Loucy (cell line): ENCODE data around the gene PRR29.

Experiments
- EZH2phosphoT487 ChIP-seq: fragments of 200-600 bp; IDR thresholded peaks from 2 replicates; pipeline ENCODE4 v1.6.1; 2018; ENCODE audit warnings: antibody characterized with exemption, mild to moderate bottlenecking, moderate library complexity, borderline replicate concordance
- TF ChIP-seq, protein P1 (sequence below): fragments of 200-600 bp; sonication (generic); conservative IDR thresholded peaks from 2 replicates; pipeline ENCODE4 v1.5.1; 2014; ENCODE audit warnings: mild to moderate bottlenecking, antibody characterized with exemption, low read length

DNA sequence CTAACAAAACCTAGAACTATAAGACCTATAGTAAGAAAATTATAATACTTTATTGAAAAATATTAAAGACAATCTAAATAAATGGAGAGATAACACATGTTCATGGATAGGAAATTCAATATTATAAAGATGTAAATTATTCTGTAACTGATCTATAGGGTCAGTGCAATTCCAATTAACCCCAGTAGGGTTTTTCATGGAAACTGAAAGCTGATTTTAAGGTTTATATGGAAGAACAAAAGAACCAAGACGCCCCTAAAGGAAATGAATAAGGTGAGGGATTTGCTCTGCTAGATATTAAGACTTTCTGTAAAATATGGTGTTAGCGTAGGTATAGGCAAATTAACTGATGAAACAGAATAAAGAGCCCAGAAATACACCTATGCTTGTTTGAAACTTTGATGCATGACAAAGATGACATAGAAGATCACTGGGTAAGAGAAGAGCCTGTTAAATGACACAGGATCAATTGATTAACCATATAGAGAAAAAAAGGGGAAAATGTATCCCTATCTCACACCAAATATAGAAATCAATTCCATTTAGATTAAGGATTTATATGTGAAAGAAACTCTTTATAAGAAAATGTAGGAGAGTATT, 19.3 kb downstream of the PRR29 start:
- TF ChIP-seq, protein P1, sequence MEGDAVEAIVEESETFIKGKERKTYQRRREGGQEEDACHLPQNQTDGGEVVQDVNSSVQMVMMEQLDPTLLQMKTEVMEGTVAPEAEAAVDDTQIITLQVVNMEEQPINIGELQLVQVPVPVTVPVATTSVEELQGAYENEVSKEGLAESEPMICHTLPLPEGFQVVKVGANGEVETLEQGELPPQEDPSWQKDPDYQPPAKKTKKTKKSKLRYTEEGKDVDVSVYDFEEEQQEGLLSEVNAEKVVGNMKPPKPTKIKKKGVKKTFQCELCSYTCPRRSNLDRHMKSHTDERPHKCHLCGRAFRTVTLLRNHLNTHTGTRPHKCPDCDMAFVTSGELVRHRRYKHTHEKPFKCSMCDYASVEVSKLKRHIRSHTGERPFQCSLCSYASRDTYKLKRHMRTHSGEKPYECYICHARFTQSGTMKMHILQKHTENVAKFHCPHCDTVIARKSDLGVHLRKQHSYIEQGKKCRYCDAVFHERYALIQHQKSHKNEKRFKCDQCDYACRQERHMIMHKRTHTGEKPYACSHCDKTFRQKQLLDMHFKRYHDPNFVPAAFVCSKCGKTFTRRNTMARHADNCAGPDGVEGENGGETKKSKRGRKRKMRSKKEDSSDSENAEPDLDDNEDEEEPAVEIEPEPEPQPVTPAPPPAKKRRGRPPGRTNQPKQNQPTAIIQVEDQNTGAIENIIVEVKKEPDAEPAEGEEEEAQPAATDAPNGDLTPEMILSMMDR, result peak; percentile 49
- no peak for TF ChIP-seq EZH2phosphoT487
